Calu3 (cell line): ENCODE data around the gene FCMR. TPM values are rescaled to one million over a fixed set of nuclear protein-coding genes. Genes with fewer than 3 reads are reported as not detected.
"Not testable (repeated sequence)": the region's sequence is repeated elsewhere in the genome, so short reads cannot be mapped to it uniquely, and the experiment has no call there.

ENCODE experiments used
- BruUV-seq: library from RNA; stranded (reverse); fragments of 400-500 nt; replicated peaks from 2 replicates; lab custom pipeline; 2021; lab: Mats Ljungman, UMichigan
- CTCF ChIA-PET: fragments of 300-600 bp; sonication (Branson Sonifier 250); formaldehyde crosslinking; loops from one replicate; lab custom pipeline; 2022; ENCODE audit warnings: antibody characterized with exemption; lab: Charles Lee
- DNase-seq: peaks from one replicate; pipeline ENCODE4 v3.0.0; 2022
- H3K27ac Mint-ChIP-seq: one replicate; pipeline ENCODE4 v1.8.0; 2022; ENCODE audit warnings: mixed read lengths; ENCODE audit not compliant: unreplicated experiment
- H3K27me3 Mint-ChIP-seq: one replicate; pipeline ENCODE4 v1.8.0; 2022; ENCODE audit warnings: mixed read lengths; ENCODE audit not compliant: unreplicated experiment
- H3K36me3 Mint-ChIP-seq: one replicate; pipeline ENCODE4 v1.8.0; 2022; ENCODE audit warnings: mild to moderate bottlenecking, moderate library complexity, mixed read lengths; ENCODE audit not compliant: insufficient read depth, unreplicated experiment
- H3K4me1 Mint-ChIP-seq: one replicate; pipeline ENCODE4 v1.8.0; 2022; ENCODE audit warnings: mild to moderate bottlenecking, low read depth, mixed read lengths; ENCODE audit not compliant: unreplicated experiment
- H3K4me3 Mint-ChIP-seq: one replicate; pipeline ENCODE4 v1.8.0; 2022; ENCODE audit warnings: mild to moderate bottlenecking, low read depth, moderate library complexity, mixed read lengths; ENCODE audit not compliant: unreplicated experiment
- H3K9me3 Mint-ChIP-seq: one replicate; pipeline ENCODE4 v1.8.0; 2022; ENCODE audit warnings: low read depth, mixed read lengths; ENCODE audit not compliant: unreplicated experiment
- intact Hi-C: fragments of 100-400 bp; cut with micrococcal nuclease; formaldehyde crosslinking; loops from one replicate; pipeline ENCODE4 v1.10.0; 2022; ENCODE audit not compliant: unreplicated experiment
- total RNA-seq: library from RNA; stranded (reverse); gene quantifications from 2 replicates; pipeline ENCODE4 v1.2.3, GENCODE V29; 2022
- TF ChIP-seq, protein P1 (sequence below): fragments of 200-600 bp; IDR thresholded peaks from one replicate; pipeline ENCODE4 v1.8.0; 2022; ENCODE audit warnings: antibody characterized with exemption; ENCODE audit not compliant: unreplicated experiment

The FCMR gene
- total RNA-seq, 1 experiment from 2014 or later, result 1.1 TPM

DNA sequence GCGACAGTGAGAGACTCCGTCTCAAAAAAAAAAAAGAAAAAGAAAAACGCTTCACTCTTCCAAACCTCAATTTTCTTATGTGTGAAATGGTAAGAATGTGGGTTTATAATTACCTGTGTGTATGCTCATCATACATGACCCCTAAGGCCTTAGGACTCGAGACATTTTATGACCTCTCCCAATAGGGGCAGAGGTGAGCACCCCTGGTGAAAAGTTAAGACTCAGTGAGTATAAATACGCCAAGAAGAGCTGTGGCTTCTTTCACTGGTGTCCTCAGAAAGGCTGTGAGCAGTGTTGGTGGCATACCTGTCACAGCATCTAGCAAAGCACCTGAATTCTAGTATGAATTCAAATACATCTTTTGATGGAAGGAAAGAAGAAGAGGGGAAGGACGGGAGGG, 7.8 kb upstream of the FCMR start:
- Mint-ChIP-seq H3K36me3 (peaks cover 6% of the 10 kb centered on the region), H3K4me1 (no peaks in the 10 kb centered on the region), H3K27ac (no peak overlapping the region), H3K9me3 (no peaks in the 10 kb centered on the region), H3K27me3 (no peaks in the 10 kb centered on the region), H3K4me3 (no peak overlapping the region)
- CTCF ChIA-PET, result interaction anchor here (1.3 kb wide), 1 partner anchor 53 kb away, joined by 3 read pairs; no protein-coding TSS in a partner anchor
- DNase-seq, result no peak
- TF ChIP-seq, protein P1, sequence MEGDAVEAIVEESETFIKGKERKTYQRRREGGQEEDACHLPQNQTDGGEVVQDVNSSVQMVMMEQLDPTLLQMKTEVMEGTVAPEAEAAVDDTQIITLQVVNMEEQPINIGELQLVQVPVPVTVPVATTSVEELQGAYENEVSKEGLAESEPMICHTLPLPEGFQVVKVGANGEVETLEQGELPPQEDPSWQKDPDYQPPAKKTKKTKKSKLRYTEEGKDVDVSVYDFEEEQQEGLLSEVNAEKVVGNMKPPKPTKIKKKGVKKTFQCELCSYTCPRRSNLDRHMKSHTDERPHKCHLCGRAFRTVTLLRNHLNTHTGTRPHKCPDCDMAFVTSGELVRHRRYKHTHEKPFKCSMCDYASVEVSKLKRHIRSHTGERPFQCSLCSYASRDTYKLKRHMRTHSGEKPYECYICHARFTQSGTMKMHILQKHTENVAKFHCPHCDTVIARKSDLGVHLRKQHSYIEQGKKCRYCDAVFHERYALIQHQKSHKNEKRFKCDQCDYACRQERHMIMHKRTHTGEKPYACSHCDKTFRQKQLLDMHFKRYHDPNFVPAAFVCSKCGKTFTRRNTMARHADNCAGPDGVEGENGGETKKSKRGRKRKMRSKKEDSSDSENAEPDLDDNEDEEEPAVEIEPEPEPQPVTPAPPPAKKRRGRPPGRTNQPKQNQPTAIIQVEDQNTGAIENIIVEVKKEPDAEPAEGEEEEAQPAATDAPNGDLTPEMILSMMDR, result no peak
- intact Hi-C loops, result no loop called here
- no TSS peak for BruUV-seq

DNA sequence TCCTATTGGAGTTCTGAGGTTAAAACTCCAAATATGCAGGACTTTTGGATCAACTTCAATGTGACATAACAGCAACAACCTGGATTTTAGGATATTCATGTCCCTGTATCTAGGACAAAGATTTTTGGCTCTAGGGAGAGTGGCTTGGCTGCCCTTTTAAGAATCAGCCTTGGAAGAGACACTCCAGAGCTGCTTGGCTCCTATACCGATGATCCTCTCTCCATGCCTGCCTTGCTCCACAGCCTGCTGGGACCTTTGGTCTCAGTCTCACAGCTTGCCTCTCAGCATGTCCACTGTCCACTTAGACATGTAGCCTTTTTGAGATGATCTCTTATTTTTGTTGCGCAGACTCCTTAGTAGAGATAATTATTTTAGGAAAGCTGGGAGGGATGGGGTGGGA, 4.5 kb upstream of the FCMR start:
- no TSS peak for BruUV-seq
- DNase-seq, result no peak
- TF ChIP-seq, protein P1, result no peak
- H3K27me3 Mint-ChIP-seq, result no peaks in the 10 kb centered on the region
- H3K36me3 Mint-ChIP-seq, result peaks cover 6% of the 10 kb centered on the region
- H3K4me1 Mint-ChIP-seq, result no peaks in the 10 kb centered on the region
- CTCF ChIA-PET, result interaction anchor here (0.6 to 1.5 kb wide), 3 partner anchors 43 to 395 kb away, joined by 3 to 7 read pairs (median 6); no protein-coding TSS in a partner anchor
- no peak overlapping the region for H3K4me3 Mint-ChIP-seq
- H3K27ac Mint-ChIP-seq, result no peak overlapping the region
- H3K9me3 Mint-ChIP-seq, result no peaks in the 10 kb centered on the region
- intact Hi-C loops, result no loop called here

DNA sequence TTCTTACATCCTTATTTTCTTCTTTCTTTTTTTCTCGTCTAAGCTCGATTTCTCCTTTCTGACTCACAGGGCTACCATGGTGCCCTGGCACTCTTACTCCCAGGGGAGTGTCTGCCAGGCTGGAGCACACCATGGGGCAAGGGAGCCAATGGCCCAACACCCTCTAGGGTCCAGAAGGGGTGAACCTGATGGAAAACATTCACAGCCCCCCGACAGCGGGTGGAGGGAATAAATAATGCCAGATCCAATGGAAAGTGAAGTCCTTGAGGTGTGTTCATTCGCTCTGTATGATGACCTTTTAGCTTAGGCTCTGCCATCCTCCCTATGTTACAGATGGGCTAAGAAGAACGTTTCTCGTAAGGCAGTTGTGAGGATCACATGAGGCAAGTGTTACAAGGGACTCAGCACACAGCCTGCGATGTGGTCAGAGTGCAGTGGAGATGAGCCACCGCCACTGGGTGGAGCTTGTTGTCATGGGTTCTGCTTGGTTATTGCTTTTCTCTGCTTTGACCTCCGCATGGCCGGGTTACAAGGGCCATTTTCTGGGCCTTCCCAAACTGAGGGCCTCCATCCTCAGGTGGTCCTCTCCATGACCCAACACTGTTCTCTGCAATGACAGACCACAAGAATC, 3.5 kb upstream of the FCMR start:
- Mint-ChIP-seq H3K4me3 (no peak overlapping the region), H3K27me3 (no peaks in the 10 kb centered on the region), H3K36me3 (peaks cover 6% of the 10 kb centered on the region), H3K9me3 (no peaks in the 10 kb centered on the region), H3K4me1 (no peaks in the 10 kb centered on the region), H3K27ac (no peak overlapping the region)
- BruUV-seq, result no TSS peak
- DNase-seq, result no peak
- TF ChIP-seq, protein P1, result no peak
- intact Hi-C loops, result no loop called here
- CTCF ChIA-PET, result no interaction called here

DNA sequence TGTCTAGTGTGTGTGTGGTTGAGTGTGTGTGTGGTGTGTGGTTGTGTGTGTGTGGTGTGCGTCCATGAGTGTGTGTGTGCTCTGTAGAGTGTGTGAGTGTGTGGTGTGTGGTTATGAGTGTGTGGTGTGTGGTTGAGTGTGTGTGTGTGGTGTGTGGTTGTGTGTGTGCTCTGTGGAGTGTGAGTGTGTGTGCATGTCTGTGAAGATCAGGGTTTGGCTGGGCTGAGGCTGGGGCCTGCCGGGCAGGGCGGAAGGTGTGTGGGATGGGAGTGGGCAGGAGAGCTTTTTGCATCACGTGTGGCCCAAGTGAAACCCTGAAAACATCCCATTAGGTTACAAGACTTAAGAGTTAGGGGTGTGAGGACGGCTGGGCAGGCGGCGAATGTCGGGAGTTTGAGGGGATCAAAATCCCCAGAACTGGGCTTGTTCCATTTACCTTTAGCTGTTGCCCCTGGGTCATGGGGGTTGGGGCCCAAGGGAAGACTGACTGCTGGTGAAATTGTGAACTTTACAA, 2.9 kb upstream of the FCMR start:
- Mint-ChIP-seq H3K9me3 (no peaks in the 10 kb centered on the region), H3K27me3 (no peaks in the 10 kb centered on the region), H3K4me1 (no peaks in the 10 kb centered on the region), H3K36me3 (peaks cover under 1% of the 10 kb centered on the region), H3K4me3 (no peak overlapping the region), H3K27ac (no peak overlapping the region)
- DNase-seq, result no peak
- no TSS peak for BruUV-seq
- TF ChIP-seq, protein P1, result no peak
- intact Hi-C loops, result no loop called here
- CTCF ChIA-PET, result no interaction called here

DNA sequence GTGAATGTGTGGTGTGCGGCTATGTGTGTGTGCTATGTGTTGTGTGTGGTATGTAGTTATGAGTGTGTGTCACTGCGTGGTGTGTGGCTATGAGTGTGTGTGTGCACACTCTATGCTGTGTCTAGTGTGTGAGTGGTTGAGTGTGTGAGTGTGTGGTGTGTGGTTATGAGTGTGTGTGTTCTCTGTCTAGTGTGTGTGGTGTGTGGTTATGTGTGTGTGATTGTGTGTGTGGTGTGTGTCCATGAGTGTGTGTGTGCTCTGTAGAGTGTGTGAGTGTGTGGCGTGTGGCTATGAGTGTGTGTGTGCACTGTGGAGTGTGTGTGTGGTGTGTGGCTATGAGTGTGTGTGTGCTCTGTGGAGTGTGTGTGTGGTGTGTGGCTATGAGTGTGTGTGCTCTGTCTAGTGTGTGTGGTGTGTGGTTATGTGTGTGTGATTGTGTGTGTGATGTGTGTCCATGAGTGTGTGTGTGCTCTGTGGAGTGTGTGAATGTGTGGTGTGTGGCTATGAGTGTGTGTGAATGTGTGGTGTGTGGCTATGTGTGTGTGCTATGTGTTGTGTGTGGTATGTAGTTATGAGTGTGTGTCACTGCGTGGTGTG, 2.3 kb upstream of the FCMR start:
- intact Hi-C loops, DNase-seq, H3K36me3 Mint-ChIP-seq, BruUV-seq, H3K27ac Mint-ChIP-seq, H3K4me1 Mint-ChIP-seq, H3K27me3 Mint-ChIP-seq, H3K4me3 Mint-ChIP-seq, CTCF ChIA-PET, H3K9me3 Mint-ChIP-seq: not testable (repeated sequence)
